HG03196 (cell line): ENCODE results near the gene UTP25.
"Not testable (repeated sequence)": the region's sequence is repeated elsewhere in the genome, so short reads cannot be mapped to it uniquely, and the experiment has no call there.

ENCODE experiments used
- ATAC-seq: cut with Tn5 transposase; IDR thresholded peaks from one replicate; pipeline ENCODE4 v1.9.1; 2021; ENCODE audit not compliant: unreplicated experiment

UTP25 gene

GRCh38 chr1:209893751-209894150 lies 66.0 kb downstream of the UTP25 start:
- no peak for ATAC-seq

- ATAC-seq = no peak
These were observed 67.9 kb downstream of the UTP25 start for GRCh38 chr1:209895709-209896108.

GRCh38 chr1:209896346-209896745 lies 68.6 kb downstream of the UTP25 start:
- no peak for ATAC-seq

GRCh38 chr1:209898271-209898670 lies 70.5 kb downstream of the UTP25 start:
- ATAC-seq = not testable (repeated sequence)

GRCh38 chr1:209898851-209899250 lies 71.1 kb downstream of the UTP25 start:
- not testable (repeated sequence) for ATAC-seq

- ATAC-seq = no peak
These were observed 72.2 kb downstream of the UTP25 start for GRCh38 chr1:209899948-209900347.

GRCh38 chr1:209900734-209901133 lies 73.0 kb downstream of the UTP25 start:
- no peak for ATAC-seq

GRCh38 chr1:209901211-209901610 lies 73.4 kb downstream of the UTP25 start:
- no peak for ATAC-seq

GRCh38 chr1:209904774-209905173 lies 77.0 kb downstream of the UTP25 start:
- not testable (repeated sequence) for ATAC-seq
